Astrocyte of the spinal cord (primary cell): Measurements from ENCODE around the gene NPY4R2.
"Not testable (repeated sequence)": the region's sequence is repeated elsewhere in the genome, so short reads cannot be mapped to it uniquely, and the experiment has no call there.

Experiments used
- DNase-seq: peaks from one replicate; pipeline ENCODE4 v3.0.0; 2011; ENCODE audit warnings: low read depth, low spot score
- H3K4me3 ChIP-seq: 2 replicates; pipeline ENCODE4 v1.5.1; 2011; ENCODE audit warnings: low read depth, mild to moderate bottlenecking, low read length, moderate library complexity
- in situ Hi-C: cut with HindIII; loops from 2 replicates; pipeline ENCODE4 v1.10.0; 2017; ENCODE audit warnings: low sequenced_read_pairs

The NPY4R2 gene

GRCh38 chr10:47959677-47960076 is 41.2 kb downstream of the NPY4R2 start:
- H3K4me3 ChIP-seq, DNase-seq, in situ Hi-C loops: not testable (repeated sequence)

GRCh38 chr10:47960699-47961098 is 42.2 kb downstream of the NPY4R2 start:
- in situ Hi-C loops: not testable (repeated sequence)

GRCh38 chr10:47962785-47963184 is 44.3 kb downstream of the NPY4R2 start:
- H3K4me3 ChIP-seq, in situ Hi-C loops, DNase-seq: not testable (repeated sequence)

More at GRCh38 chr10:47960699-47961098, 42.2 kb downstream of the NPY4R2 start:
- not testable (repeated sequence) for DNase-seq, H3K4me3 ChIP-seq

GRCh38 chr10:47964280-47965063 is 46.0 kb downstream of the NPY4R2 start:
- H3K4me3 ChIP-seq, in situ Hi-C loops, DNase-seq: not testable (repeated sequence)

GRCh38 chr10:47968988-47969387 is 50.5 kb downstream of the NPY4R2 start:
- DNase-seq, in situ Hi-C loops, H3K4me3 ChIP-seq: not testable (repeated sequence)

GRCh38 chr10:47970047-47970446 is 51.6 kb downstream of the NPY4R2 start:
- DNase-seq, in situ Hi-C loops, H3K4me3 ChIP-seq: not testable (repeated sequence)

GRCh38 chr10:47971598-47971997 is 53.1 kb downstream of the NPY4R2 start:
- DNase-seq, H3K4me3 ChIP-seq, in situ Hi-C loops: not testable (repeated sequence)

GRCh38 chr10:47972077-47972476 is 53.6 kb downstream of the NPY4R2 start:
- in situ Hi-C loops, DNase-seq, H3K4me3 ChIP-seq: not testable (repeated sequence)
